HCT116 (cell line): Measurements from ENCODE around the gene MTHFD1L.

ENCODE experiments used
- CBX3 ChIP-seq: IDR thresholded peaks from 2 replicates; pipeline ENCODE4 v1.6.1; 2012; ENCODE audit warnings: low read depth
- EGR1 ChIP-seq: IDR thresholded peaks from 2 replicates; pipeline ENCODE4 v1.6.1; 2012; ENCODE audit warnings: low read depth
- EZH2 ChIP-seq: fragments of 200-600 bp; sonication (generic); IDR thresholded peaks from 2 replicates; pipeline ENCODE4 v1.6.1; 2017; ENCODE audit warnings: antibody characterized with exemption, mixed run types
- POLR2A ChIP-seq: IDR thresholded peaks from 2 replicates; pipeline ENCODE4 v1.7.0; 2011; ENCODE audit warnings: borderline replicate concordance; ENCODE audit not compliant: insufficient read depth, insufficient read length; ENCODE audit errors: extremely low read depth
- POLR2AphosphoS5 ChIP-seq: IDR thresholded peaks from 2 replicates; pipeline ENCODE4 v1.6.1; 2011; ENCODE audit warnings: mild to moderate bottlenecking, low read depth, low read length, moderate library complexity
- SIN3A ChIP-seq: IDR thresholded peaks from 2 replicates; pipeline ENCODE4 v1.6.1; 2012; ENCODE audit warnings: low read depth
- YY1 ChIP-seq: IDR thresholded peaks from 2 replicates; pipeline ENCODE4 v1.6.1; 2011; ENCODE audit warnings: low read length, low read depth, moderate library complexity, mild to moderate bottlenecking; ENCODE audit not compliant: insufficient replicate concordance; ENCODE audit errors: extremely low read depth
- TF ChIP-seq, protein P1 (sequence below), 3 experiments: fragments of 200-600 bp in 1 of 3; sonication (generic) in 1 of 3; IDR thresholded peaks in 2 of 3; conservative IDR thresholded peaks in 1 of 3; 2 replicates each; pipeline ENCODE4 v1.5.1; 2012 to 2017; ENCODE audit warnings: low read depth in 2 of 3, low read length in 2 of 3, antibody characterized with exemption in 1 of 3, borderline replicate concordance in 1 of 3, control low read depth in 1 of 3, mild to moderate bottlenecking in 1 of 3, mixed read lengths in 1 of 3, mixed run types in 1 of 3, moderate library complexity in 1 of 3; ENCODE audit not compliant: insufficient read depth in 1 of 3
- TF ChIP-seq, protein P2 (sequence below): IDR thresholded peaks from 2 replicates; pipeline ENCODE4 v1.6.1; 2012; ENCODE audit warnings: low read depth

DNA sequence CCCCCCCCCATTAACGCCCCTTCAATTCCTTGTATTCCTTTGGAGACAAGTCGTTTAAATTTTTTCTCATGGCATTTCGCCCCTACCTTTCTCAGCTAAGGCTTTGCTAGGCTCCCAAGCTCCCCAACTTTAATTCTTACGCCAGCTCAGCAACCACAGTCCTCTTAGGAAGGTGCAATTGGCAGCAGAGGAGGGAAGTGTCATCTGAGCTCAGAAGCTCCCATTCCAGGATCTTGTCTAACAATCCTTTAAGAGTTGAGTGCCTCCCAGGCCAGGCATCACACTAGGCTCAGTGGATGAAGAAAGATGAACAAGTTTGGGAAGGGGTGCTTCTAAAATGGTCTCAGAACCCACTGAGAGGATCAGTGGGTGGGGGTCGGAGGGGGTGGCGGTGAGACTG lies 243.0 kb downstream of the MTHFD1L start:
- TF ChIP-seq, protein P1, sequence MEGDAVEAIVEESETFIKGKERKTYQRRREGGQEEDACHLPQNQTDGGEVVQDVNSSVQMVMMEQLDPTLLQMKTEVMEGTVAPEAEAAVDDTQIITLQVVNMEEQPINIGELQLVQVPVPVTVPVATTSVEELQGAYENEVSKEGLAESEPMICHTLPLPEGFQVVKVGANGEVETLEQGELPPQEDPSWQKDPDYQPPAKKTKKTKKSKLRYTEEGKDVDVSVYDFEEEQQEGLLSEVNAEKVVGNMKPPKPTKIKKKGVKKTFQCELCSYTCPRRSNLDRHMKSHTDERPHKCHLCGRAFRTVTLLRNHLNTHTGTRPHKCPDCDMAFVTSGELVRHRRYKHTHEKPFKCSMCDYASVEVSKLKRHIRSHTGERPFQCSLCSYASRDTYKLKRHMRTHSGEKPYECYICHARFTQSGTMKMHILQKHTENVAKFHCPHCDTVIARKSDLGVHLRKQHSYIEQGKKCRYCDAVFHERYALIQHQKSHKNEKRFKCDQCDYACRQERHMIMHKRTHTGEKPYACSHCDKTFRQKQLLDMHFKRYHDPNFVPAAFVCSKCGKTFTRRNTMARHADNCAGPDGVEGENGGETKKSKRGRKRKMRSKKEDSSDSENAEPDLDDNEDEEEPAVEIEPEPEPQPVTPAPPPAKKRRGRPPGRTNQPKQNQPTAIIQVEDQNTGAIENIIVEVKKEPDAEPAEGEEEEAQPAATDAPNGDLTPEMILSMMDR (IDR thresholded peaks at IDR 0.05 in 2 of 3, conservative IDR thresholded peaks at IDR 0.05 in 1 of 3; ENCODE audit: borderline replicate concordance in 1 of 3, insufficient read depth in 1 of 3, low read depth in 2 of 3, low read length in 2 of 3), result no peak
- TF ChIP-seq POLR2A, result no peak
- no peak for TF ChIP-seq SIN3A
- TF ChIP-seq EZH2, result no peak
- TF ChIP-seq EGR1, result no peak
- no peak for TF ChIP-seq POLR2AphosphoS5
- no peak for TF ChIP-seq CBX3
- TF ChIP-seq YY1, result no peak
- TF ChIP-seq, protein P2, sequence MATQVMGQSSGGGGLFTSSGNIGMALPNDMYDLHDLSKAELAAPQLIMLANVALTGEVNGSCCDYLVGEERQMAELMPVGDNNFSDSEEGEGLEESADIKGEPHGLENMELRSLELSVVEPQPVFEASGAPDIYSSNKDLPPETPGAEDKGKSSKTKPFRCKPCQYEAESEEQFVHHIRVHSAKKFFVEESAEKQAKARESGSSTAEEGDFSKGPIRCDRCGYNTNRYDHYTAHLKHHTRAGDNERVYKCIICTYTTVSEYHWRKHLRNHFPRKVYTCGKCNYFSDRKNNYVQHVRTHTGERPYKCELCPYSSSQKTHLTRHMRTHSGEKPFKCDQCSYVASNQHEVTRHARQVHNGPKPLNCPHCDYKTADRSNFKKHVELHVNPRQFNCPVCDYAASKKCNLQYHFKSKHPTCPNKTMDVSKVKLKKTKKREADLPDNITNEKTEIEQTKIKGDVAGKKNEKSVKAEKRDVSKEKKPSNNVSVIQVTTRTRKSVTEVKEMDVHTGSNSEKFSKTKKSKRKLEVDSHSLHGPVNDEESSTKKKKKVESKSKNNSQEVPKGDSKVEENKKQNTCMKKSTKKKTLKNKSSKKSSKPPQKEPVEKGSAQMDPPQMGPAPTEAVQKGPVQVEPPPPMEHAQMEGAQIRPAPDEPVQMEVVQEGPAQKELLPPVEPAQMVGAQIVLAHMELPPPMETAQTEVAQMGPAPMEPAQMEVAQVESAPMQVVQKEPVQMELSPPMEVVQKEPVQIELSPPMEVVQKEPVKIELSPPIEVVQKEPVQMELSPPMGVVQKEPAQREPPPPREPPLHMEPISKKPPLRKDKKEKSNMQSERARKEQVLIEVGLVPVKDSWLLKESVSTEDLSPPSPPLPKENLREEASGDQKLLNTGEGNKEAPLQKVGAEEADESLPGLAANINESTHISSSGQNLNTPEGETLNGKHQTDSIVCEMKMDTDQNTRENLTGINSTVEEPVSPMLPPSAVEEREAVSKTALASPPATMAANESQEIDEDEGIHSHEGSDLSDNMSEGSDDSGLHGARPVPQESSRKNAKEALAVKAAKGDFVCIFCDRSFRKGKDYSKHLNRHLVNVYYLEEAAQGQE, result no peak
